Heart left ventricle (tissue), 16 donors: Measurements from ENCODE around the gene ECHDC3. TPM values are rescaled to one million over a fixed set of nuclear protein-coding genes. Genes with fewer than 3 reads are reported as not detected.

Experiments
- ATAC-seq, 4 donors: fragments of 200-7000 bp; cut with Tn5 transposase; one replicate each; pipeline ENCODE4 v1.9.1; 2020 to 2022; ENCODE audit warnings: moderate library complexity in 4 of 4, mild to moderate bottlenecking in 3 of 4, moderate number of reproducible peaks in 1 of 4
- DNase-seq, 5 donors: peaks; one replicate each; pipeline ENCODE4 v3.0.0-alpha.2; 2020
- H3K27ac ChIP-seq, 12 donors: fragments of 200-600 bp; sonication (generic) in 4 of 12; one replicate each; pipeline versions ENCODE4 v1.5.0 to v1.8.0; 2016 to 2022; ENCODE audit warnings: mild to moderate bottlenecking in 2 of 12
- H3K27me3 ChIP-seq, 9 donors: fragments of 200-600 bp; sonication (generic) in 2 of 9; one replicate each; pipeline versions ENCODE4 v1.5.1 to v1.8.0; 2016 to 2022; ENCODE audit warnings: mild to moderate bottlenecking in 3 of 9
- H3K36me3 ChIP-seq, 9 donors: fragments of 200-600 bp; sonication (generic) in 2 of 9; one replicate each; pipeline versions ENCODE4 v1.5.0 to v1.8.0; 2018 to 2022; ENCODE audit warnings: mild to moderate bottlenecking in 2 of 9
- H3K4me1 ChIP-seq, 12 donors: fragments of 200-600 bp; sonication (generic) in 4 of 12; one replicate each; pipeline versions ENCODE4 v1.5.0 to v1.8.0; 2016 to 2022; ENCODE audit warnings: mild to moderate bottlenecking in 3 of 12
- H3K4me3 ChIP-seq, 12 donors: fragments of 200-600 bp; sonication (generic) in 4 of 12; one replicate each; pipeline versions ENCODE4 v1.5.0 to v1.8.0; 2017 to 2022; ENCODE audit warnings: mild to moderate bottlenecking in 9 of 12, moderate library complexity in 4 of 12
- H3K9me3 ChIP-seq, 12 donors: fragments of 200-600 bp; sonication (generic) in 4 of 12; one replicate each; pipeline versions ENCODE4 v1.5.0 to v1.8.0; 2016 to 2022; ENCODE audit warnings: mild to moderate bottlenecking in 1 of 12
- CTCF ChIP-seq, 12 donors: fragments of 200-600 bp; sonication (generic) in 4 of 12; IDR thresholded peaks; one replicate each; pipeline versions ENCODE4 v1.5.0 to v1.8.0; 2018 to 2022; ENCODE audit warnings: antibody characterized with exemption in 12 of 12, mild to moderate bottlenecking in 5 of 12
- POLR2A ChIP-seq, 2 donors: fragments of 450-650 bp; IDR thresholded peaks; one replicate each; pipeline ENCODE4 v1.6.1; 2017; ENCODE audit warnings: antibody characterized with exemption in 2 of 2, mild to moderate bottlenecking in 2 of 2, moderate library complexity in 2 of 2
- WGBS, 4 donors: extraction: QIAGEN DNeasy Blood & Tissue Kit in 2 of 4; methylation state at CpG; one replicate each; pipeline versions ENCODE4 v1.1.5 to v1.1.7; 2013 to 2018; 5-methylcytosine and 5-hydroxymethylcytosine counted together
- intact Hi-C, 10 donors: fragments of 100-400 bp; cut with DNase I; formaldehyde crosslinking; loops; one replicate each; pipeline versions ENCODE4 v1.11.1 to v1.14.2; 2022
- polyA plus RNA-seq, 2 donors: library from polyadenylated mRNA; stranded (reverse); fragments of 200-250 nt; gene quantifications; one replicate each; pipeline ENCODE4 v1.2.3, GENCODE V29; 2013
- total RNA-seq, 9 donors: library from RNA; depleted of rRNA in 2 of 9; stranded (reverse); fragments of >200 nt in 2 of 9; fragmentation: NEBNext Ultra II Directional in 3 of 9; extraction: Animal tissue kit (Norgen Biotek cat#: 25700) in 3 of 9; gene quantifications; one replicate each; pipeline versions ENCODE4 v1.1.0 to v1.2.4, GENCODE V29; 2016 to 2023
- donor health status: ischemic (EF 13 %, LVEDD 7.1; RV severe dilation, severe dysfunction).
- donor health status: healthy with polysubstance abuse.
- donor health status: DM: no; HTN: yes; CAD: no.
- donor health status: DM: no; HTN: no; CAD: no.
- donor health status: ischemic (EF 25% LVEDD 6.9; RV normal size, moderate dysfunction).
- donor health status: ischemic (EF 25% LVEDD 5.7; RV mildly dilated, moderate dysfunction).
- donor health status: healthy.
- donor health status: DM: yes; HTN: yes; CAD: no.
- donor health status: ischemic (EF 35%, LVEDD 5.7; RV mildly dilated, moderate dysfunction).
- donor health status: nonischemic (EF 11% LVEDD 7.7; RV severe dilation, severe dysfunction).
- donor health status: DM: yes; HTN: yes; CAD: no.
- donor health status: PGD.
- donor health status: ischemic (EF 29% LVEDD 5.4; RV normal size, mild dysfunction).
- donor health status: nonischemic (EF 23%, LVEDD 6.1; RV moderate dilation, normal function).

ECHDC3 gene
- total and polyA plus RNA-seq, 11 donors: 30.2 to 554 (median 66.1) TPM

- Histone ChIP-seq H3K27ac (peak overlapping the region; percentile 78 to 99 (median 92)), H3K27me3 (peaks cover 0 to 7% (median 0%) of the 10 kb centered on the region in 9 donors), H3K36me3 (no peaks in the 10 kb centered on the region), H3K4me3 (peak overlapping the region; percentile 46 to 90 (median 66)), H3K4me1 (peaks cover 0 to 37% (median 16%) of the 10 kb centered on the region in 12 donors), H3K9me3 (no peaks in the 10 kb centered on the region)
- WGBS, 4 donors: 69 to 79% (median 74%) methylated on average over 9 of the region's 9 CpGs
- intact Hi-C loops: loop anchor here in 1 of 10 donors (5.0 kb wide), 1 partner anchor 231 kb away; no protein-coding TSS in a partner anchor
- ATAC-seq (peak in 2 of 4 donors; percentile 4 to 7), DNase-seq (no peak)
- TF ChIP-seq POLR2A (IDR thresholded peaks at IDR 0.05) (no peak), CTCF (IDR thresholded peaks at IDR 0.05) (no peak)
These were observed 1.5 kb downstream of the ECHDC3 start for GRCh38 chr10:11743461-11744338.

- Histone ChIP-seq H3K9me3 (no peaks in the 10 kb centered on the region), H3K36me3 (peaks cover 0 to 11% (median 0%) of the 10 kb centered on the region in 9 donors), H3K27ac (peak overlapping the region in 1 of 12 donors; percentile 29), H3K4me1 (peaks cover 0 to 37% (median 16%) of the 10 kb centered on the region in 12 donors), H3K27me3 (peaks cover 0 to 7% (median 0%) of the 10 kb centered on the region in 9 donors), H3K4me3 (no peak overlapping the region)
- no peak for ATAC-seq
- TF ChIP-seq POLR2A (IDR thresholded peaks at IDR 0.05) (no peak), CTCF (IDR thresholded peaks at IDR 0.05) (no peak)
- intact Hi-C loops: no loop called here
- DNase-seq: no peak
- WGBS, 4 donors: 79 to 82% (median 80%) methylated on average over 6 of the region's 6 CpGs
These were observed 2.9 kb downstream of the ECHDC3 start for GRCh38 chr10:11745045-11745444.

- no peaks in the 10 kb centered on the region for H3K9me3 ChIP-seq
- peaks cover 0 to 30% (median 14%) of the 10 kb centered on the region in 9 donors for H3K36me3 ChIP-seq
- DNase-seq: no peak
- intact Hi-C loops: no loop called here
- peak overlapping the region in 2 of 12 donors; percentile 7 to 18 for H3K4me3 ChIP-seq
- H3K27ac ChIP-seq: peak overlapping the region in 10 of 12 donors; percentile 4 to 77 (median 62)
- TF ChIP-seq CTCF (IDR thresholded peaks at IDR 0.05): no peak
- no peak for TF ChIP-seq POLR2A (IDR thresholded peaks at IDR 0.05)
- WGBS, 4 donors: 15 to 27% (median 19%) methylated on average over 13 of the region's 13 CpGs
- H3K4me1 ChIP-seq: peaks cover 0 to 34% (median 12%) of the 10 kb centered on the region in 12 donors
- peak in 3 of 4 donors; percentile 10 to 49 (median 33) for ATAC-seq
- peaks cover 0 to 7% (median 0%) of the 10 kb centered on the region in 9 donors for H3K27me3 ChIP-seq
These were observed 4.8 kb downstream of the ECHDC3 start for GRCh38 chr10:11746883-11747539.

DNA sequence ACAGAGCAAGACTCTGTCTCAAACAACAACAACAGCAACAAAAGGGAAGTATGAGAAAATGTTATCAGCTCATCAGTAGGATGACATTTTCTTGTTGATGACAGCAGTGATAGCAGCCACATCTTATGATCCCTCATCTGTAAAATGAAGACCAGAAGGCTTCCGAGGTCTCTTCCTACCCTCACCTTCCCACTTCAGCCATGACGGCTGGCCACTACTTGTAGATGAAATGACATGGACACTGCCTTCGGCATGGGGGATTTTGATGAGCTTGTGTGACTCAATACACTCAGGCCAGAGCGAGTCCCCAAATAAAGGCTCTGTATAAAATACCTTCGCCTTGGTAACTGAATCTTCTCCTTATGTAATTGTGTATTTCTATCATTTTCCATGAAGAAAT is 6.7 kb downstream of the ECHDC3 start:
- no peak overlapping the region for H3K27ac ChIP-seq
- H3K4me1 ChIP-seq: peaks cover 0 to 24% (median 7%) of the 10 kb centered on the region in 12 donors
- peaks cover 0 to 46% (median 21%) of the 10 kb centered on the region in 9 donors for H3K36me3 ChIP-seq
- H3K27me3 ChIP-seq: no peaks in the 10 kb centered on the region
- H3K4me3 ChIP-seq: no peak overlapping the region
- H3K9me3 ChIP-seq: no peaks in the 10 kb centered on the region
- DNase-seq (no peak), ATAC-seq (no peak)
- TF ChIP-seq CTCF (IDR thresholded peaks at IDR 0.05): no peak
- no peak for TF ChIP-seq POLR2A (IDR thresholded peaks at IDR 0.05)
- intact Hi-C loops: no loop called here
- 71 to 77% (median 76%) methylated on average over 5 of the region's 5 CpGs for WGBS, 4 donors
